DMS153 treated with DMSO at 0.1 percent for 48 hours (cell line): ENCODE measurements around the gene DNAH14.
"Not testable (repeated sequence)": the region's sequence is repeated elsewhere in the genome, so short reads cannot be mapped to it uniquely, and the experiment has no call there.

ENCODE experiments used
- DNase-seq: peaks from one replicate; lab custom pipeline; 2025; ENCODE audit not compliant: unreplicated experiment; lab: John Stamatoyannopoulos, UW

DNAH14 gene

DNA sequence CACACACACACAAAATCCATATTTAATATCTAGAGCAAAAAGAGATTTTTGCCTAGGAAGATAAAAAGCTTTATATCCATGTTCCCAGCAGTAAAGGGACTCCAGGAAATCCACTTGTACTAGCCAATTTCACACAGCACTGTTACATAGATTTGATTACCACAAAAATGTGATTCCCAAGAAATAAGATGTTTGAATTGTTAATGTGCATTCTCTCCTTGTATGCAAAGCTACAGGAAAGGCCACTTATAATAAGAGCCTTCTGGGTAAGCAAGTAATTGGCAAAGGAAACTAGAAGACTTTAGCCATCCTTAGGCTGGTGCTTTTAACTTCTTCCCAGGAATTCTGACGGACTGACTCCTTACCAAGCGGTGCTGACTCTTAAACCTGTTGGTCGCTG, 409.1 kb downstream of the DNAH14 start:
- DNase-seq: no peak

GRCh38 chr1:225341642-225342041, 412.2 kb downstream of the DNAH14 start:
- DNase-seq: no peak

- DNase-seq: no peak
Measured at GRCh38 chr1:225342695-225343094, 413.2 kb downstream of the DNAH14 start.

DNA sequence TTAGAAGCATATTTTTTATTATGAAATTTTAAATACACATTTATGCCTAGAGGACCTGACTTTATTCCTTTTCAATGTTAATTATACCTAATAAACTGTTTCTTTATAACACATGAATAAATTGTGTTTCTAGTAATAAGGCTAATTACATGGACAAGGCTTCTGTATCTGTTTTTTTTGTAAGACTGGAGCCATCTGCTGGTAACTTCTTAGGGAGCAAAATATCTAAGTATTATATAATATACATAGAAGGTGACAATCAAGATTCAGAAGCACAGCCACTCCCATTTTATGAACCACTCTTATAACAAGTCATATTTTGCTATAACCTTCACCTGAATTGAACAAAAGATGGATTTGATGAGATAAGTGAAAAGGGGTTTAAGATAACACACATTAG, 414.1 kb downstream of the DNAH14 start:
- peak; percentile 7 for DNase-seq

DNA sequence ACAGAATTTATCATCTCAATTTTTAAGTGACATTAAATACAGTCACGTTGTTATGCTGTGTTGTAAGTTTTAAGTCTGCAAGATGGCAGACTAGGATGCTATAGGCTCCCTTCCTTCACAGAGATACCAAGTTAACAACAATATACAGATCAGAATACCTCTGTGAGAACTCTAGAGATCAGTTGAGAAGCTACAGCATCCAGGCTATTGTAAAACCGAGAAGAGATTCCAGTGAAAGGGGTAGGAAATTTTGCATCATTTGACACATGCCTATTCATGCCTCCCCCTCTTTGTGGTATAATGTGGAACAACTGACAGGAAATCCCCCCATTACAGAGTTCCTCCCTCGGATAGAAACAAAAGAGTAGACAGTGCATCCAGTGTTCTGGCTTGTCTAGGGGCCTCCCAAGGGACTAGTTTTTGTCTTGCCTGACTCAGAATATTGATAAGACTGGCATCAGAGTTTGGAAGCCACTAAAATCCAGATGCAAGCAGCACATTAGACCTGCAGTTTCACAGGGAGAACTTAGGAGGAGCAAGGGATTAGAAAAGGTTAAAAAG, 417.7 kb downstream of the DNAH14 start:
- DNase-seq: no peak

DNA sequence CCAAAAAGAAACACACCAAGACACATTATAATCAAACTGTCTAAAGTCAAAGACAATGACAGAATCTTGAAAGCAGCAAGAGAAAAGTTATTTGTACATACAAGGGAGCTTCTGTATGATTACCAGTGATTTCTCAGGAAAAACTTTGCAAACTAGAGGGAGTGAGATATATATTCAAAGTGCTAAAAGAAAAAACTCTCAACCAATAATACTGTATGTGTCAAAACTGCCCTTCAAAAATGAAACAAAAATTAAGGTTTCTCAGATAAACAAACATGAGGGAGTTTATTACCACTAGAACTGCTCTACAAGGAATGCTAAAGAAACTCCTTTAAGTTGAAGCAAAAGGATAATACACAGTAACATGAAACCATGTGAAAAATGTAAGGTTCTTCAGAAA, 418.9 kb downstream of the DNAH14 start:
- DNase-seq: no peak

- no peak for DNase-seq
Measured at GRCh38 chr1:225349826-225350225, 420.4 kb downstream of the DNAH14 start.

GRCh38 chr1:225350872-225351271, 421.4 kb downstream of the DNAH14 start:
- DNase-seq: no peak

DNA sequence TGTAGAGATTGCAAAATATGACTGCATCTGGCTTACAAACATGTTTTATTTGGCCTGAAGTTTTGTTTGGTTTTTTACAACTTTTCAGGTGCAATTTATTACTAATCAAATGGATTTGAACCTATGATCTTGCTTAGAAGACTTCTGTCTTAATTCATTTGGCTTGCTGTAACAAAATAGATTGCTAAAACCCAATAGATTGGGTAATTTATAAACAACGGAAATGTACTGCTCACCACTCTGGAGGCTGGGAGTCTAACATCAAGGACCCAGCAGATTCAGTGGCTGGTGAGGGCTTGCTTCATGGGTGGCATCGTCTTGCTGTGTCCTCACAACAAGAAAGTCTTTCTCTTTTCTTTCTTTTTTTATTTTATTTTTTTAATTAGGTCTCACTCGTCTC, 425.4 kb downstream of the DNAH14 start:
- no peak for DNase-seq

DNA sequence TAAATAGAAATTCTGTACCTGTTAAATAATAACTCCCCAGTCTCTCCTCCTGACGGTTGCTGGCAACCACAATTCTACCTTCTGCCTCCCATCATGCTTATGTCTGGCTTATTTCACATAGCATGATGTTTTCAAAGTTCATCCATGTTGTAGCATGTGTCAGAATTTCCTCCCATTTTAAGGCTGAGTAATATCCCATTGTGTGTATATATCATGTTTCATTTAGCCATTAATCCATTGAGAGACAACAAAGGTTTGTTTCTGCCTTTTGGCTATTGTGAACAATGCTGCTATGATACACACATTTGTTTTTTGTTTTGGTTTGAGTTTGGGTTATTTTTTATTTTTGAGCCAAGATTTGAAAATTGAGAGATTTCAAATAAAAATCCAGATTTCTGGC, 426.4 kb downstream of the DNAH14 start:
- no peak for DNase-seq

DNA sequence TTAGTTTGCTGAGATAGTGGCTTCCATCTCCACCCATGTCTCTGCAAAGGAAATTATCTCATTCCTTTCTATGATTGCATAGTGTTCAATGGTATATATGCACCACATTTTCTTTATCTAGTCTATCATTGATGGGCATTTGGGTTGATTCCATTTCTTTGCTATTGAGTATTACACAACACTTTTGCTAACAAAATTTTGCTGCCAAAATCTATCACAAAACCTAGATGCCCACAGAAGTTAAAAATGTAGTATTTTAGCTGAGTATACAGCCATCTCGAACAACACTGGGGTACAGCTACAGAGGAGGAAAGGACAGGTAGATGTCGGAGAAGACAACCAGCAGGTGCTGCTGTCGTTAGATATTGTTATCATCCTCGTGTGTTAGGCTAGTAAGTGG, 430.6 kb downstream of the DNAH14 start:
- DNase-seq: no peak

- DNase-seq: no peak
Measured at GRCh38 chr1:225361176-225361575, 431.7 kb downstream of the DNAH14 start.

- DNase-seq: no peak
Measured at GRCh38 chr1:225362805-225363204, 433.3 kb downstream of the DNAH14 start.

GRCh38 chr1:225364439-225364838, 435.0 kb downstream of the DNAH14 start:
- DNase-seq: no peak

DNA sequence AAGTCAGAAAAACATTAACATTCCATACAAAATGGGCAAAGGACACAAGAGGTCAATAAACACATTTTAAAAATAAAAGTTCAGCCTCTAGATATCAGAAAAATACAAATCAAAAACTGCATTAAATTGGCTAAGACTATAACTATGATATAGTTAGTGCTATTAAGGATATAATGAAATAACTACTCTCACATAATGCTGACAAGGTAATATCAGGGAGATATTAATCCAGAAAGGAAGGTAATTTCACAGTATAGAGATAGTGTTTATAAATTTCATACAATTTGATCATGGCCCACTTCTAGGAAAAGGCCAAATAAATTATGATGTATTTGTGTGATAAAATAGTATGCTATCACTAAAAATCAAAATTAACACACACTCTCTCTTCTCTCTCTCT, 436.5 kb downstream of the DNAH14 start:
- DNase-seq: no peak

DNA sequence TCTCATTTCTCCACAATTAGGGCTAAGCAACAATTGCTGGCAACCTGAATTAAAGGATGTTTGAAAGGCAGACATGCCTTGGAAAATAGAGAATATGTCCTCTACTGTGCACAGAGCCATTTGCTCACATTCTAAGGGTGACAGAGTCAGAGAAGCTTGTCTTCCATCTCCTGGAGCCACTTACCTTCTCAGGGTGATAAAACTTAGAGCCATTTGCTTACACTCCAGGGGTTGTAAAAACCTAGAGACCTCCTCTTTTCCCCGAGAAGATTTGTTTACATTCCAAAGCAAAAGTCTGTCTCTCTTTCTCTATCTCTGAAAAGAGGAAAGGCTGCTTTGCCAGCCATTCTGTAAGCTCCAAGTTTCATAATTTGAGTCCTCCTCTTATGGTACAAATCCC, 437.1 kb downstream of the DNAH14 start:
- no peak for DNase-seq

GRCh38 chr1:225368036-225368552, 438.6 kb downstream of the DNAH14 start:
- no peak for DNase-seq

DNA sequence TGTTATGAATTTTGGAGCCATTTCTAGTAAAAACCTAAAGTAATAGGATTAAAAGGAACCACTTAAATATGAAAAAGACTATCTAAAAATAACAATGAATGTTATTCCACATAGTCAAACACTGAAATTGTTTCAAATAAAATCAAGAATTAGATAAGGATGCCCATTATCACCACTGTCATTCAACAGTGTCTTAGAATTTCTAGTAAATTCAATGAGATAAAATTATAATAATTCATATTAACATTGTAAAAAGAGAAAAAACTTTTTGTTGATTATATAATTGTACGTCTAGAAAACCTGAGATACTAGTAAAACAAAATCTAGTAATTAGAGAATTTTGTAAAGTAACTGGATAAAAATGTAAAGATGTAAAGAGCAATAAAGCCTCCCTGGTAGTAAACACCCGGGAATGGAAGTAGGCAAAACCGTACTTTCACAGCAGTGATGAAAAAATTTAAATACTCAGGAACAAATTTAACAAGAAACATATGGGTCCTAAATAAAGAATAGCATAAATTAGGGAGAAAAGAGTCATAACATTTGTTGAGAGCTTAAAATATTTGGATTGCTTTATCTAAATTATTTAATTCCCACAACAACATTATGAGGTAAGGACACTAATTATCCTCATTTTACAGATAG, 442.0 kb downstream of the DNAH14 start:
- no peak for DNase-seq

DNA sequence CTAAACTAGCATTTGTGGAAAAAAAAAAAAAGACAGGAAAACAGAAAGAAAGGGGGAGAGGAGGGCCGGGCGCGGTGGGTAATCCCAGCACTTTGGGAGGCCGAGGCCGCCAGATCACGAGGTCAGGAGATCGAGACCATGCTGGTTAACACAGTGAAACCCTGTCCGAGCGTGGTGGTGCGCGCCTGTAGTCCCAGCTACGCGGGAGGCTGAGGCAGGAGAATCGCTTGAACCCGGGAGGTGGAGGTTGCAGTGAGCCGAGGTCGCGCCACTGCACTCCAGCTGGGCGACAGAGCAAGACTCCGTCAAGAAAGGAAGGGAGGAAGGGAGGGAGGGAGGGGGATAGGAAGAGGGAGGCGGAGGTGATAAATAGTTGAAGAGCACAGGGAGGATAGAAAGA, 443.7 kb downstream of the DNAH14 start:
- DNase-seq: no peak

DNA sequence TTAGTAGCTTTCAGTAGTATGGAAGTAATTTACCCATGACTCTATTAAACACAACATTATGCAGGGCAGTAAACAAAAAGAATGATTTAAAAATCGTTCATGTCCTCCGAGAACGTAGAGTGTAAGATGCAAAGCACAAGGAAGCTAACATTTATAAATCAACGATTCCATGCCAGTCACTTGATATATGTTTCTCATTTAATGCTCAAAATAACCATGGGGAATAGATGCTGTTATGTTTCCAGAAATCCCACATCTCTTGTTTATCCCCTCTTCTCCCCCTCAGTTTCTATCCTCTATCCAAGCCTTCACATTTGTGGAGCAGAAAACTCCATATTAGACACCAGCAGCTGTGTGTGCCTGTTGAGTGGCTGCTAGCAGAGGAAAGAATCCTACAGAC, 445.5 kb downstream of the DNAH14 start:
- DNase-seq: no peak

DNA sequence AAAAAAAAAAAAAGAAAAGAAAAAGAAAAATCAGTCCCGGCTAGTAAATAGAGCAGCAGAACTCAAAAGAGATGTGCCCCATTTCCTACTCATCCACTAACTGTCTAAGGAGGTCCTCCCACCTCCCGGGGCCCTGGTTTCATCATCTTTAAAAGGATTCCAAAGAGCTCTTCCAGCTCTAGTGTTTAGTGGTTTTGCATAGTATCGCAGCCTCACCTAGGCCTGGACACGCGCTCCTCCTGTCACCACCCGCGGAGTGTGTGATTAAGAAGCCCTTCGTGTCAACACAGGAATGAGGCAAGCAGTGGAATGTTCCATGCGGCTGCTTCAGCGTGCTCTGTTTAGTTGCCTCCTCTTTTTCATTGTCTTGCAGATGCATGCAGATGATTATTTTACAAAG, 449.4 kb downstream of the DNAH14 start:
- no peak for DNase-seq

- no peak for DNase-seq
Measured at GRCh38 chr1:225380691-225381090, 451.2 kb downstream of the DNAH14 start.

GRCh38 chr1:225386860-225387259, 457.4 kb downstream of the DNAH14 start:
- not testable (repeated sequence) for DNase-seq
